EL (cell line): ENCODE results near the gene MED26.

Experiments
- DNase-seq: peaks from one replicate; pipeline ENCODE4 v3.0.0-alpha.2; 2016

MED26 gene

GRCh38 chr19:16532440-16533234 is 95.4 kb downstream of the MED26 start:
- no peak for DNase-seq

- no peak for DNase-seq
Observed at GRCh38 chr19:16531380-16531669, 96.7 kb downstream of the MED26 start.

- DNase-seq, result no peak
Observed at GRCh38 chr19:16530540-16531379, 97.2 kb downstream of the MED26 start.

GRCh38 chr19:16529466-16530144 is 98.4 kb downstream of the MED26 start:
- no peak for DNase-seq

- no peak for DNase-seq
Observed at GRCh38 chr19:16527971-16528521, 100.0 kb downstream of the MED26 start.

GRCh38 chr19:16527334-16527935 is 100.6 kb downstream of the MED26 start:
- no peak for DNase-seq

GRCh38 chr19:16525751-16526481 is 102.1 kb downstream of the MED26 start:
- DNase-seq, result no peak

- no peak for DNase-seq
Observed at GRCh38 chr19:16524991-16525734, 102.8 kb downstream of the MED26 start.
